Heart left ventricle (tissue), 16 donors: Measurements from ENCODE around the gene HEBP1. TPM values are rescaled to one million over a fixed set of nuclear protein-coding genes. Genes with fewer than 3 reads are reported as not detected.

ENCODE experiments used
- ATAC-seq, 4 donors: fragments of 200-7000 bp; cut with Tn5 transposase; one replicate each; pipeline ENCODE4 v1.9.1; 2020 to 2022; ENCODE audit warnings: moderate library complexity in 4 of 4, mild to moderate bottlenecking in 3 of 4, moderate number of reproducible peaks in 1 of 4
- DNase-seq, 5 donors: peaks; one replicate each; pipeline ENCODE4 v3.0.0-alpha.2; 2020
- H3K27ac ChIP-seq, 12 donors: fragments of 200-600 bp; sonication (generic) in 4 of 12; one replicate each; pipeline versions ENCODE4 v1.5.0 to v1.8.0; 2016 to 2022; ENCODE audit warnings: mild to moderate bottlenecking in 2 of 12
- H3K27me3 ChIP-seq, 9 donors: fragments of 200-600 bp; sonication (generic) in 2 of 9; one replicate each; pipeline versions ENCODE4 v1.5.1 to v1.8.0; 2016 to 2022; ENCODE audit warnings: mild to moderate bottlenecking in 3 of 9
- H3K36me3 ChIP-seq, 9 donors: fragments of 200-600 bp; sonication (generic) in 2 of 9; one replicate each; pipeline versions ENCODE4 v1.5.0 to v1.8.0; 2018 to 2022; ENCODE audit warnings: mild to moderate bottlenecking in 2 of 9
- H3K4me1 ChIP-seq, 12 donors: fragments of 200-600 bp; sonication (generic) in 4 of 12; one replicate each; pipeline versions ENCODE4 v1.5.0 to v1.8.0; 2016 to 2022; ENCODE audit warnings: mild to moderate bottlenecking in 3 of 12
- H3K4me3 ChIP-seq, 12 donors: fragments of 200-600 bp; sonication (generic) in 4 of 12; one replicate each; pipeline versions ENCODE4 v1.5.0 to v1.8.0; 2017 to 2022; ENCODE audit warnings: mild to moderate bottlenecking in 9 of 12, moderate library complexity in 4 of 12
- H3K9me3 ChIP-seq, 12 donors: fragments of 200-600 bp; sonication (generic) in 4 of 12; one replicate each; pipeline versions ENCODE4 v1.5.0 to v1.8.0; 2016 to 2022; ENCODE audit warnings: mild to moderate bottlenecking in 1 of 12
- CTCF ChIP-seq, 12 donors: fragments of 200-600 bp; sonication (generic) in 4 of 12; IDR thresholded peaks; one replicate each; pipeline versions ENCODE4 v1.5.0 to v1.8.0; 2018 to 2022; ENCODE audit warnings: antibody characterized with exemption in 12 of 12, mild to moderate bottlenecking in 5 of 12
- POLR2A ChIP-seq, 2 donors: fragments of 450-650 bp; IDR thresholded peaks; one replicate each; pipeline ENCODE4 v1.6.1; 2017; ENCODE audit warnings: antibody characterized with exemption in 2 of 2, mild to moderate bottlenecking in 2 of 2, moderate library complexity in 2 of 2
- WGBS, 4 donors: extraction: QIAGEN DNeasy Blood & Tissue Kit in 2 of 4; methylation state at CpG; one replicate each; pipeline versions ENCODE4 v1.1.5 to v1.1.7; 2013 to 2018; 5-methylcytosine and 5-hydroxymethylcytosine counted together
- intact Hi-C, 10 donors: fragments of 100-400 bp; cut with DNase I; formaldehyde crosslinking; loops; one replicate each; pipeline versions ENCODE4 v1.11.1 to v1.14.2; 2022
- polyA plus RNA-seq, 2 donors: library from polyadenylated mRNA; stranded (reverse); fragments of 200-250 nt; gene quantifications; one replicate each; pipeline ENCODE4 v1.2.3, GENCODE V29; 2013
- total RNA-seq, 9 donors: library from RNA; depleted of rRNA in 2 of 9; stranded (reverse); fragments of >200 nt in 2 of 9; fragmentation: NEBNext Ultra II Directional in 3 of 9; extraction: Animal tissue kit (Norgen Biotek cat#: 25700) in 3 of 9; gene quantifications; one replicate each; pipeline versions ENCODE4 v1.1.0 to v1.2.4, GENCODE V29; 2016 to 2023
- donor health status: ischemic (EF 13 %, LVEDD 7.1; RV severe dilation, severe dysfunction).
- donor health status: healthy with polysubstance abuse.
- donor health status: DM: no; HTN: yes; CAD: no.
- donor health status: DM: no; HTN: no; CAD: no.
- donor health status: ischemic (EF 25% LVEDD 6.9; RV normal size, moderate dysfunction).
- donor health status: ischemic (EF 25% LVEDD 5.7; RV mildly dilated, moderate dysfunction).
- donor health status: healthy.
- donor health status: DM: yes; HTN: yes; CAD: no.
- donor health status: ischemic (EF 35%, LVEDD 5.7; RV mildly dilated, moderate dysfunction).
- donor health status: nonischemic (EF 11% LVEDD 7.7; RV severe dilation, severe dysfunction).
- donor health status: DM: yes; HTN: yes; CAD: no.
- donor health status: PGD.
- donor health status: ischemic (EF 29% LVEDD 5.4; RV normal size, mild dysfunction).
- donor health status: nonischemic (EF 23%, LVEDD 6.1; RV moderate dilation, normal function).

Gene HEBP1
- total and polyA plus RNA-seq, 11 donors = 26.3 to 88.1 (median 52.6) TPM

GRCh38 chr12:13004986-13005385, 4.9 kb upstream of the HEBP1 start:
- WGBS, 4 donors = 76 to 94% (median 79%) methylated on average over 3 of the region's 3 CpGs
- ATAC-seq (no peak), DNase-seq (no peak)
- intact Hi-C loops = loop anchor here in 6 of 10 donors (5.0 to 10.0 kb wide), 6 partner anchors 32 to 220 kb away; no protein-coding TSS in a partner anchor
- Histone ChIP-seq H3K4me3 (no peak overlapping the region), H3K36me3 (no peaks in the 10 kb centered on the region), H3K27me3 (no peaks in the 10 kb centered on the region), H3K27ac (no peak overlapping the region), H3K4me1 (peaks cover 0 to 27% (median 5%) of the 10 kb centered on the region in 12 donors), H3K9me3 (no peaks in the 10 kb centered on the region)
- no peak for TF ChIP-seq POLR2A (IDR thresholded peaks at IDR 0.05)
- TF ChIP-seq CTCF (IDR thresholded peaks at IDR 0.05) = no peak

- intact Hi-C loops = loop anchor here in 6 of 10 donors (5.0 to 10.0 kb wide), 6 partner anchors 33 to 220 kb away; no protein-coding TSS in a partner anchor
Observed at GRCh38 chr12:13004361-13004760, 4.3 kb upstream of the HEBP1 start.

GRCh38 chr12:13002301-13003097, 2.4 kb upstream of the HEBP1 start:
- WGBS, 4 donors = 95 to 97% (median 97%) methylated on average over 10 of the region's 10 CpGs
- TF ChIP-seq CTCF (IDR thresholded peaks at IDR 0.05) (no peak), POLR2A (IDR thresholded peaks at IDR 0.05) (no peak)
- intact Hi-C loops = loop anchor here in 6 of 10 donors (5.0 to 10.0 kb wide), 6 partner anchors 35 to 222 kb away; no protein-coding TSS in a partner anchor
- peak overlapping the region in 3 of 12 donors; percentile 83 to 94 (median 89) for H3K4me3 ChIP-seq
- ATAC-seq = no peak
- H3K4me1 ChIP-seq = peaks cover 0 to 49% (median 14%) of the 10 kb centered on the region in 12 donors
- no peak overlapping the region for H3K27ac ChIP-seq
- H3K9me3 ChIP-seq = no peaks in the 10 kb centered on the region
- H3K27me3 ChIP-seq = no peaks in the 10 kb centered on the region
- H3K36me3 ChIP-seq = no peaks in the 10 kb centered on the region
- DNase-seq = no peak

More at GRCh38 chr12:13004361-13004760, 4.3 kb upstream of the HEBP1 start:
- peaks cover 0 to 31% (median 5%) of the 10 kb centered on the region in 12 donors for H3K4me1 ChIP-seq
- 82 to 89% (median 88%) methylated on average over 3 of the region's 3 CpGs for WGBS, 4 donors
- H3K27ac ChIP-seq = no peak overlapping the region
- DNase-seq (no peak), ATAC-seq (no peak)
- no peaks in the 10 kb centered on the region for H3K36me3 ChIP-seq
- no peaks in the 10 kb centered on the region for H3K9me3 ChIP-seq
- H3K4me3 ChIP-seq = no peak overlapping the region
- no peak for TF ChIP-seq CTCF (IDR thresholded peaks at IDR 0.05)
- no peak for TF ChIP-seq POLR2A (IDR thresholded peaks at IDR 0.05)
- H3K27me3 ChIP-seq = no peaks in the 10 kb centered on the region

- H3K27ac ChIP-seq = peak overlapping the region; percentile 28 to 98 (median 90)
Observed at GRCh38 chr12:13001775-13002040, 1.6 kb upstream of the HEBP1 start.

More at GRCh38 chr12:13001775-13002040, 1.6 kb upstream of the HEBP1 start:
- Histone ChIP-seq H3K4me1 (peaks cover 0 to 57% (median 18%) of the 10 kb centered on the region in 12 donors), H3K4me3 (peak overlapping the region; percentile 37 to 94 (median 85)), H3K36me3 (no peaks in the 10 kb centered on the region), H3K9me3 (no peaks in the 10 kb centered on the region), H3K27me3 (no peaks in the 10 kb centered on the region)
- 43 to 56% (median 45%) methylated on average over 13 to 16 of the region's 16 CpGs for WGBS, 4 donors
- TF ChIP-seq CTCF (IDR thresholded peaks at IDR 0.05) (no peak), POLR2A (IDR thresholded peaks at IDR 0.05) (no peak)
- intact Hi-C loops = loop anchor here in 8 of 10 donors (2.0 to 10.0 kb wide), 9 partner anchors 36 to 223 kb away; partner anchors contain the start of gene EMP1 (in 1 of the 8)
- DNase-seq = peak in 1 of 5 donors; percentile 29
- ATAC-seq = no peak
